Right hindlimb (tissue), 1 donor: ENCODE results near the gene FRMD3.

ENCODE experiments used
- DNase-seq: peaks from one replicate; pipeline ENCODE4 v3.0.0-alpha.2; 2018

Gene FRMD3

GRCh38 chr9:83218411-83219090, 319.6 kb downstream of the FRMD3 start:
- DNase-seq, result no peak

- DNase-seq, result no peak
Observed at GRCh38 chr9:83209188-83209731, 328.9 kb downstream of the FRMD3 start.

GRCh38 chr9:83208065-83208850, 329.9 kb downstream of the FRMD3 start:
- no peak for DNase-seq

GRCh38 chr9:83204047-83204446, 334.2 kb downstream of the FRMD3 start:
- no peak for DNase-seq

- no peak for DNase-seq
Observed at GRCh38 chr9:83200531-83200930, 337.7 kb downstream of the FRMD3 start.

GRCh38 chr9:83199832-83200231, 338.4 kb downstream of the FRMD3 start:
- DNase-seq, result no peak

- DNase-seq, result peak; percentile 61
Observed at GRCh38 chr9:83199240-83199639, 339.0 kb downstream of the FRMD3 start.

GRCh38 chr9:83198371-83198770, 339.8 kb downstream of the FRMD3 start:
- DNase-seq, result no peak

GRCh38 chr9:83197591-83197990, 340.6 kb downstream of the FRMD3 start:
- DNase-seq, result no peak

GRCh38 chr9:83196946-83197345, 341.3 kb downstream of the FRMD3 start:
- no peak for DNase-seq
